ENCODE data around the gene GRM7. TPM values are rescaled to one million over a fixed set of nuclear protein-coding genes. Genes with fewer than 3 reads are reported as not detected.

The GRM7 gene
- total and polyA plus RNA-seq, 12 donors: 0.27 to 7.8 (median 3.2) TPM; not detected in 3

DNA sequence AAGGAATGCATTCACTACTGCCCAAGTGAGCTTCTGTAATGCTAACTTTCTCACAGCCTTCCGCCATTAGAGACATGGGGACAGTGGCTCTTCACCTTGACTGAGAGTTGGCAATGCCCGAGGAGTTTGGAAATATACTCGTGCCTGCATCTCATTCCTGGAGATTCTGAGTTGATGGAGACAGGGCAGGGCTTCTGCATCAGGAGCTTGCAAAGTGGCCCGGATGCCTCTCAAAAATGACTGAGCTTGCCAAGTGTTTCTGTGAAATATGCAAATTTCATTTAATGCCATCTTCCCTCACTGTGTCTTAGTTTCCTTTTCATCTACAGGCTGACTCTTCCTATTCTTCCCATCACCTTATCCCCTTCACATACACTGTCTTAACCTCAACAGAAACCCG is 346.2 kb downstream of the GRM7 start:
- Histone ChIP-seq H3K27ac (no peak overlapping the region), H3K27me3 (no peaks in the 10 kb centered on the region), H3K4me1 (replicated peaks in 1 of 2) (peaks cover 0 to 4% of the 10 kb centered on the region in 2 donors), H3K9me3 (replicated peaks in 1 of 3) (no peaks in the 10 kb centered on the region), H3K4me3 (no peak overlapping the region), H3K36me3 (replicated peaks in 1 of 2) (no peaks in the 10 kb centered on the region)
- TF ChIP-seq, protein P1, sequence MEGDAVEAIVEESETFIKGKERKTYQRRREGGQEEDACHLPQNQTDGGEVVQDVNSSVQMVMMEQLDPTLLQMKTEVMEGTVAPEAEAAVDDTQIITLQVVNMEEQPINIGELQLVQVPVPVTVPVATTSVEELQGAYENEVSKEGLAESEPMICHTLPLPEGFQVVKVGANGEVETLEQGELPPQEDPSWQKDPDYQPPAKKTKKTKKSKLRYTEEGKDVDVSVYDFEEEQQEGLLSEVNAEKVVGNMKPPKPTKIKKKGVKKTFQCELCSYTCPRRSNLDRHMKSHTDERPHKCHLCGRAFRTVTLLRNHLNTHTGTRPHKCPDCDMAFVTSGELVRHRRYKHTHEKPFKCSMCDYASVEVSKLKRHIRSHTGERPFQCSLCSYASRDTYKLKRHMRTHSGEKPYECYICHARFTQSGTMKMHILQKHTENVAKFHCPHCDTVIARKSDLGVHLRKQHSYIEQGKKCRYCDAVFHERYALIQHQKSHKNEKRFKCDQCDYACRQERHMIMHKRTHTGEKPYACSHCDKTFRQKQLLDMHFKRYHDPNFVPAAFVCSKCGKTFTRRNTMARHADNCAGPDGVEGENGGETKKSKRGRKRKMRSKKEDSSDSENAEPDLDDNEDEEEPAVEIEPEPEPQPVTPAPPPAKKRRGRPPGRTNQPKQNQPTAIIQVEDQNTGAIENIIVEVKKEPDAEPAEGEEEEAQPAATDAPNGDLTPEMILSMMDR (IDR thresholded peaks at IDR 0.05): no peak
- TF ChIP-seq POLR2A (IDR thresholded peaks at IDR 0.05): no peak
- 85 to 93% (median 90%) methylated on average over 5 of the region's 5 CpGs for WGBS, 4 donors
- intact Hi-C loops (cut with DNase I): no loop called here
- no peak for DNase-seq

DNA sequence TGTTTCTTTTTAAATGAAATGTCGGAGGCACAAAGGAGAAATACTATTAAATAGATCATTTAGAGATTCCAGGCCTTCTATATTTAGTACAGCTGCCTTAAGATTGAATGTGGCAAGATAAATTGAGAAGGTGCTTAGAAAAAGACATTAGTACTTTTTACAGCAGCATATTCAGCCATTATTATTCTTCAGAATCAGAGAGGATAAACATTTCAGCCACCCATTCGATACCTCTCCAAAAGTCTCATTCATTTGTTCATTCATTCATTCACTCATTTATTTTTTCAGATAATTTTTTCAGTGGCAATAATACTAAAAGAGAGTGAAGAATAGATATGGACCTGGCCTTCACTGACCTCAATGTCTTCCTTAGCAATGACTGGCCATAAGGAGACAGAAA is 347.0 kb downstream of the GRM7 start:
- H3K4me3 ChIP-seq: no peak overlapping the region
- DNase-seq: no peak
- no peaks in the 10 kb centered on the region for H3K9me3 ChIP-seq (replicated peaks in 1 of 3)
- intact Hi-C loops (cut with DNase I): no loop called here
- peaks cover 0 to 4% of the 10 kb centered on the region in 2 donors for H3K4me1 ChIP-seq (replicated peaks in 1 of 2)
- 71 to 82% (median 77%) methylated on average over 2 of the region's 2 CpGs for WGBS, 4 donors
- TF ChIP-seq, protein P1 (IDR thresholded peaks at IDR 0.05): no peak
- no peak for TF ChIP-seq POLR2A (IDR thresholded peaks at IDR 0.05)
- H3K27me3 ChIP-seq: no peaks in the 10 kb centered on the region
- no peak overlapping the region for H3K27ac ChIP-seq
- H3K36me3 ChIP-seq (replicated peaks in 1 of 2): no peaks in the 10 kb centered on the region

DNA sequence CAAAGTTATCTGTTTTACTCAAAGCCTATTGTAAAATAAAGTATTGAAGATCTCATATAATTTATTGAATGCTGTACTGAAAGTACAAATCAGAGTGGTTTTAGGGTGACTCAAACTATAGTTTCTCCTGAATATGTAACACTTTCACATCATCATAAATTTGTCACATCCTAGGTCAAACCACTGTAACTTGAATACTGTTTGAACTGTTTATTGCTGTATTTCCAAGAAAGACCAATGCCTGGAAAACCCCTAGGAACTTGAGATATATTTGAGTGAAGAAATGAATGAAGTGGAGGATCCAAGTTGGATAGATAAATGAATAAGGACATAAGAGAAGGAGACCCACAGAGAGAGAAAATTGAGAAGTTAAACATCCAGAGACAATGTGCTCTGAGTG is 348.2 kb downstream of the GRM7 start:
- TF ChIP-seq, protein P1 (IDR thresholded peaks at IDR 0.05): no peak
- TF ChIP-seq POLR2A (IDR thresholded peaks at IDR 0.05): no peak
- Histone ChIP-seq H3K4me1 (replicated peaks in 1 of 2) (peaks cover 0 to 4% of the 10 kb centered on the region in 2 donors), H3K27ac (no peak overlapping the region), H3K9me3 (replicated peaks in 1 of 3) (no peaks in the 10 kb centered on the region), H3K36me3 (replicated peaks in 1 of 2) (no peaks in the 10 kb centered on the region), H3K4me3 (no peak overlapping the region), H3K27me3 (no peaks in the 10 kb centered on the region)
- intact Hi-C loops (cut with DNase I): no loop called here
- DNase-seq: no peak

DNA sequence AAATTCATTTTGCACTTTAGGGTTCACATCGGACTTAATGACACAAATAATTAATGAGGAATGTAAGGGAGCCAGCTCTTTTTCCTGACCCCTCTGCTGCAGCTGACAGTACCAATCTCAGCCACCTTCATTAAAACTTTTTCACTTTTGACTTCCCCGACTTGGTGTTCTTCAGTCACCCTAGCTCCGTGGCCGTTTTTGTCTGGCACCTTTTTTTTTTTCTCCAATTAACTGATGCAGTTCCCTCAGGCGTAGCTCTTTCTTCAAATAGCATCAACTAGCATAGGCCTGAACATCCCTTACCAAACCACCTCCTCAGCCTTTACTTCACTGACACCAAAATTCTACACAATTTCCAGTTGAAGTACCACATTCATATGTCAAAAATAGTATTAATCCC is 350.8 kb downstream of the GRM7 start:
- no peaks in the 10 kb centered on the region for H3K9me3 ChIP-seq (replicated peaks in 1 of 3)
- WGBS, 4 donors: 55 to 69% (median 66%) methylated on average over 5 of the region's 5 CpGs
- intact Hi-C loops (cut with DNase I): no loop called here

More for the DNA sequence above, 350.8 kb downstream of the GRM7 start:
- no peaks in the 10 kb centered on the region for H3K27me3 ChIP-seq
- no peak overlapping the region for H3K4me3 ChIP-seq
- H3K36me3 ChIP-seq (replicated peaks in 1 of 2): no peaks in the 10 kb centered on the region
- DNase-seq: no peak
- TF ChIP-seq, protein P1 (IDR thresholded peaks at IDR 0.05): no peak
- TF ChIP-seq POLR2A (IDR thresholded peaks at IDR 0.05): no peak
- no peak overlapping the region for H3K27ac ChIP-seq
- no peaks in the 10 kb centered on the region for H3K4me1 ChIP-seq (replicated peaks in 1 of 2)

Data from adrenal gland (tissue), 12 donors.